Lung (tissue), 12 donors: ENCODE data around the gene MGP. TPM values are rescaled to one million over a fixed set of nuclear protein-coding genes. Genes with fewer than 3 reads are reported as not detected.
A peak's percentile ranks its signal among the peaks of the same experiment; 100 is the strongest.

Experiments used
- ATAC-seq: fragments of 200-7000 bp; cut with Tn5 transposase; one replicate; pipeline ENCODE4 v1.9.1; 2020; ENCODE audit warnings: moderate number of reproducible peaks; ENCODE audit not compliant: insufficient read depth, low FRiP score
- DNase-seq, 3 donors: peaks; one replicate each; pipeline ENCODE4 v3.0.0-alpha.2; 2013 to 2017
- H3K27ac ChIP-seq, 2 donors: one replicate each; pipeline ENCODE4 v1.5.1; 2013; ENCODE audit warnings: mild to moderate bottlenecking in 2 of 2, moderate library complexity in 2 of 2, control low read depth in 1 of 2, inconsistent platforms in 1 of 2, low read depth in 1 of 2, low read length in 1 of 2
- H3K27me3 ChIP-seq, 3 donors: one replicate each; pipeline ENCODE4 v1.5.1; 2013; ENCODE audit warnings: low read length in 2 of 3; ENCODE audit not compliant: control insufficient read depth in 3 of 3, insufficient read depth in 3 of 3
- H3K36me3 ChIP-seq, 4 donors: one replicate each; pipeline ENCODE4 v1.5.1; 2013; ENCODE audit warnings: low read length in 4 of 4, mild to moderate bottlenecking in 1 of 4, moderate library complexity in 1 of 4; ENCODE audit not compliant: control insufficient read depth in 4 of 4, insufficient read depth in 4 of 4
- H3K4me1 ChIP-seq, 5 donors: one replicate each; pipeline ENCODE4 v1.5.1; 2013; ENCODE audit warnings: low read length in 5 of 5, mild to moderate bottlenecking in 2 of 5, moderate library complexity in 1 of 5; ENCODE audit not compliant: control insufficient read depth in 5 of 5, insufficient read depth in 5 of 5
- H3K4me3 ChIP-seq: one replicate; pipeline ENCODE4 v1.5.1; 2013; ENCODE audit warnings: mild to moderate bottlenecking, control low read depth, moderate library complexity
- H3K9ac ChIP-seq, 2 donors: one replicate each; pipeline ENCODE4 v1.5.1; 2013; ENCODE audit warnings: low read length in 2 of 2, control low read depth in 1 of 2; ENCODE audit not compliant: insufficient read depth in 1 of 2
- H3K9me3 ChIP-seq, 4 donors: one replicate each; pipeline ENCODE4 v1.5.1; 2013; ENCODE audit warnings: low read length in 3 of 4, mild to moderate bottlenecking in 1 of 4, moderate library complexity in 1 of 4; ENCODE audit not compliant: control insufficient read depth in 4 of 4, insufficient read depth in 3 of 4
- CTCF ChIP-seq: IDR thresholded peaks from 2 replicates; pipeline ENCODE4 v1.5.1; 2012; ENCODE audit warnings: mild to moderate bottlenecking; ENCODE audit errors: control extremely low read depth, extremely low read depth
- WGBS, 2 donors: extraction: QIAGEN DNeasy Blood & Tissue Kit; methylation state at CpG; one replicate each; pipeline ENCODE4 v1.1.7; 2013; 5-methylcytosine and 5-hydroxymethylcytosine counted together
- polyA plus RNA-seq, 2 donors: library from polyadenylated mRNA; stranded (reverse); fragments of 200-250 nt; gene quantifications; one replicate each; pipeline ENCODE4 v1.2.1, GENCODE V29; 2013
- total RNA-seq, 2 donors: library from RNA; depleted of rRNA in 1 of 2; stranded (reverse); fragments of >200 nt in 1 of 2; gene quantifications; one replicate each; pipeline ENCODE4 v1.2.1, GENCODE V29; 2014 to 2021
- donor health status: control.
- donor health status: control.
- donor health status: Bipolar disorder and iron deficiency.
- donor health status: healthy.
- donor health status: DM: yes; HTN: yes; CAD: no.

The MGP gene
- total and polyA plus RNA-seq, 4 donors = 175 to 592 (median 227) TPM

DNA sequence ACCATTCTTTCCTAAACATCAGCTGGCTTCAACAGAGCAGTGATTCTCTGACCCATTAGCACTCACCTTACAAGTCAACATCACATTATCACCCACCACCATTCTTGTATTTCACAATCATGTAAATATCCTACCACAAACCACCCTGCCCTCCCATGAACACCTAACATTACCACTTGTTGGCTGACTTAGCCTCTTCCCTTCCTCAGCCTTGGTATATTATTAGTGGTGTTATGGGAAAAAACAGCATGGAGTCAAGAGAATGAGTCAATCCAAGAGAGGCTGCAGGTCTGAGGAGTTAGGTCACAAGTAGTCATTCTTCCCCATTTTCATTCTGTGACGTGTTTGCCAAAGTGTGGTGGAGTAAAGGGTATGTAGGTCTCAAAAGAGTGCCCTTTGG is 22.3 kb upstream of the MGP start:
- DNase-seq (no peak), ATAC-seq (no peak)
- Histone ChIP-seq H3K4me1 (peaks cover 0 to 15% (median 7%) of the 10 kb centered on the region in 5 donors), H3K36me3 (no peaks in the 10 kb centered on the region), H3K4me3 (no peak overlapping the region), H3K9ac (no peak overlapping the region), H3K27ac (no peak overlapping the region), H3K9me3 (no peaks in the 10 kb centered on the region), H3K27me3 (no peaks in the 10 kb centered on the region)
- WGBS, 2 donors = 78 to 81% methylated on average over 1 of the region's 1 CpG
- TF ChIP-seq CTCF = no peak

DNA sequence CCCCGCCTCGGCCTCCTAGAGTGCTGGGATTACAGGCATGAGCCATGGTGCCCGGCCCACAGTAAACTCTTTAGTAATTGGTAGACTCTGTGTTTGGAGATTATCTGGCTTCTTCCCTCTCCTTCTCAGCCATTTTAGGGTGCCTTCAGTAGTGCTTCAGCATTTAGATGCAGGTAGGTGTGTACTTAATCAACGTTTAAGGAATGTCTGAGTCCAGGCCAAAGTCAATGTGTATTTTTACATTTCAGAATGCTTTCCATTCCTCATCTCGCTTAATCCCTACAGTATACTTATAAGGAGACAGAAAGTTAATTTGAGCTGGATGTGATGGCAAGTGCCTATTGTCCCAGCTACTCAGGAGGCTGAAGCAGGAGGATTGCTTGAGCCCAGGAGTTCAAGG is 20.5 kb upstream of the MGP start:
- no peak for ATAC-seq

DNA sequence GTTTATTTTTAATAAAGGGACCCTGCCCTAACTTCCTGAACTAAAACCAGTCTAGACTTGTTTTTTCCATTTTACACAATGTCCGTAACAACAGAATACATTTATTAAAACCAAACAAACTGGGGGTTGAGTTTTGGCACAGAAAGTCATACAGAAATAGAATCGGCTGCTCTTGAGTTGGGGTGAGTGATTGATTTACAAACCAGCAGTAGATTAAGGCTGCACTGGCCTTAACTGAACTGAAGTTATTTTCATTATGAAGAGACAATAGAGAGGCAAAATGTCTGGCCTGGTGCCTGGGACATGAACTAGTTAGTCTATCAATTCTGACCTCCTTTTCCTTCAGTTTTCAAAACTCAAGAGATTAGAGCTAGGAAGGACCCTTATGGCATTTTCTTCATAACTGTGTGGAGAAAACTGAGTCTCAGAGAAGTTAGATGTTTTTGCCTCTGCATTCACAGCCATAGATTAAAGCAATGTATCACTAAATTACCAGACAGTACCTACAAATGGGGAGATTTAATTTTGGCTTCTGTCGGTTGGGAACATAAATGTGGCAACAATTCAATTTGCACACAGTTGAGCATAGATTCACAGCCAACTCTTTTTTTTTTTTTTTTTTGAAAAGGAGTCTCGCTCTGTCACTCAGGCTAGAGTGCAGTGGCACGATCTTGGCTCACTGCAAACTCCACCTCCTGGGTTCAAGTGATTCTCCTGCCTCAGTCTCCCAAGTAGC is 19.8 kb upstream of the MGP start:
- peak overlapping the region; percentile 13 to 62 for H3K27ac ChIP-seq
- 36 to 73% methylated on average over 5 of the region's 5 CpGs for WGBS, 2 donors
- ATAC-seq (no peak), DNase-seq (peak; percentile 37 to 86 (median 75))
- TF ChIP-seq CTCF = no peak
- H3K4me3 ChIP-seq = no peak overlapping the region
- peaks cover 0 to 19% (median 12%) of the 10 kb centered on the region in 5 donors for H3K4me1 ChIP-seq
- peak overlapping the region in 1 of 2 donors; percentile 65 for H3K9ac ChIP-seq
- no peaks in the 10 kb centered on the region for H3K27me3 ChIP-seq
- H3K9me3 ChIP-seq = no peaks in the 10 kb centered on the region
- no peaks in the 10 kb centered on the region for H3K36me3 ChIP-seq

More for the DNA sequence above, 20.5 kb upstream of the MGP start:
- Histone ChIP-seq H3K9ac (no peak overlapping the region), H3K27ac (no peak overlapping the region), H3K4me1 (peaks cover 0 to 19% (median 7%) of the 10 kb centered on the region in 5 donors), H3K36me3 (no peaks in the 10 kb centered on the region), H3K9me3 (no peaks in the 10 kb centered on the region), H3K27me3 (no peaks in the 10 kb centered on the region), H3K4me3 (no peak overlapping the region)
- 70 to 77% methylated on average over 5 of the region's 5 CpGs for WGBS, 2 donors
- DNase-seq = peak in 1 of 3 donors; percentile 47
- TF ChIP-seq CTCF = no peak
